ENCODE results near the gene BLACAT1. TPM values are rescaled to one million over a fixed set of nuclear protein-coding genes. Genes with fewer than 3 reads are reported as not detected.

The BLACAT1 gene
- polyA plus RNA-seq, 1 donor, result 3.6 TPM

- no peak for DNase-seq
Observed at GRCh38 chr1:205456868-205457745, 1.3 kb upstream of the BLACAT1 start.

- DNase-seq, result no peak
Observed at GRCh38 chr1:205456383-205456867, 580 bp upstream of the BLACAT1 start.

- no peak for DNase-seq
Observed at GRCh38 chr1:205454903-205455335, 926 bp downstream of the BLACAT1 start.

- DNase-seq, result no peak
Observed at GRCh38 chr1:205453466-205453865, 2.4 kb downstream of the BLACAT1 start.

- no peak for DNase-seq
Observed at GRCh38 chr1:205452933-205453332, 2.9 kb downstream of the BLACAT1 start.

- no peak for DNase-seq
Observed at GRCh38 chr1:205452364-205452763, 3.5 kb downstream of the BLACAT1 start.

GRCh38 chr1:205451759-205452164 lies 4.1 kb downstream of the BLACAT1 start:
- DNase-seq, result no peak

- DNase-seq, result no peak
Observed at GRCh38 chr1:205451202-205451601, 4.6 kb downstream of the BLACAT1 start.

GRCh38 chr1:205450448-205450847 lies 5.4 kb downstream of the BLACAT1 start:
- no peak for DNase-seq

GRCh38 chr1:205449750-205450443 lies 5.9 kb downstream of the BLACAT1 start:
- DNase-seq, result peak; percentile 78

- DNase-seq, result no peak
Observed at GRCh38 chr1:205449254-205449749, 6.5 kb downstream of the BLACAT1 start.

GRCh38 chr1:205448540-205449253 lies 7.1 kb downstream of the BLACAT1 start:
- DNase-seq, result no peak

- no peak for DNase-seq
Observed at GRCh38 chr1:205447457-205448341, 8.1 kb downstream of the BLACAT1 start.

- DNase-seq, result no peak
Observed at GRCh38 chr1:205446828-205447227, 9.0 kb downstream of the BLACAT1 start.

- no peak for DNase-seq
Observed at GRCh38 chr1:205445646-205445935, 10.3 kb downstream of the BLACAT1 start.

- DNase-seq, result no peak
Observed at GRCh38 chr1:205444931-205445645, 10.8 kb downstream of the BLACAT1 start.

GRCh38 chr1:205444300-205444930 lies 11.4 kb downstream of the BLACAT1 start:
- DNase-seq, result no peak

GRCh38 chr1:205443585-205444299 lies 12.1 kb downstream of the BLACAT1 start:
- no peak for DNase-seq

- DNase-seq, result no peak
Observed at GRCh38 chr1:205442051-205442725, 13.7 kb downstream of the BLACAT1 start.

Data from left kidney (tissue), 2 donors.